Fibroblast of mammary gland (primary cell): ENCODE results near the gene RARA.

ENCODE experiments used
- DNase-seq: peaks from one replicate; pipeline ENCODE4 v3.0.0-alpha.2; 2010; ENCODE audit warnings: low read depth
- H3K4me3 ChIP-seq: 2 replicates; pipeline ENCODE4 v1.5.1; 2011; ENCODE audit warnings: low read depth, mild to moderate bottlenecking, low read length, moderate library complexity; ENCODE audit not compliant: control insufficient read depth
- CTCF ChIP-seq: conservative IDR thresholded peaks from 2 replicates; pipeline ENCODE4 v1.5.1; 2011; ENCODE audit warnings: low read depth, low read length, inconsistent platforms; ENCODE audit not compliant: control insufficient read depth, insufficient read depth

RARA gene

DNA sequence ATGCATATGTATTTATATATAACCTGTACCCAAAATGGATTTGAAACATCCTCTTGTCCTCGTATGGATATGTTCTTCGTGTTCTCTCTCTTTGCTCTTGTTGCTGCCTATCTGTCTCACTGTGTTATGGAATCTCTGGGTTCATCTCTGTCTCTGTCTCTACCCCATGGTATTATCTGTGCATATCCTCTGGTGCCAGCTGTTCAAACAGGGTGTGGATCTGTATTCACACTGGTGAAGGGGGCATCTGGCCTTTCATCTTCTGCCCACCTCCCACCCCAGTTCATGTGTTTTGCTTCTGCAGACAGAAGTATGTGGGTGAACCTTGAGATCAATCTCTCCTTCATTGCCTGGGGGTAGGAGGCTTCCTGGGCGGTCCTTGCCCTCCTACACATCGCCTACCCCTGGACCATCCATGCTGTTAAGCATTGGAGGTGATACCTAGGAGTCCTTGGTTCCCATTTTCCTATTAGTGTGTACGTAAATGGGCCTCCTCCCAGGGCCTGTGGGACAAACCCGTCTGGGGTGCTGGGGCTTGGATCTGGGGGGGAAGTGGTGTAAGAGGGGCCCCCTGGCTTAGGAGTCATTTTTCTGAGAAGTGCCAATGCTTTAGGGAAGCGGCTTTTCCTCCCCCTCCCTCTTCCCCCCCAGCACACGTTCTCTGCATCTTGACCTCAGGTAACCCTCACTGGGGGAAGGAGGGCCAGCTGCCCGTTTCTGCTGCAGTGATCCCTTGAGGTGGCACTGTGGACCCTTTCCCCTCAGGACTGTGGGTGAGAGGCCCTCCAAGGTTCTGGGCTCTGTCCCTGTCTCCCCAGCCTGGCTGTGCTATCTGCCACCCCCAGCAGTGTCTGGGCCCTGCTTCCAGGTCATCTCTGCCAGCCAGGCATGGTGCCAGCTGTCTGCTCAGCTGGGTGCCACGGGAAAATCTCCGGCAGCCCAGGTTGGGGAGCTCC is 21.1 kb downstream of the RARA start:
- no peak for DNase-seq
- H3K4me3 ChIP-seq = no peak overlapping the region
- no peak for TF ChIP-seq CTCF

DNA sequence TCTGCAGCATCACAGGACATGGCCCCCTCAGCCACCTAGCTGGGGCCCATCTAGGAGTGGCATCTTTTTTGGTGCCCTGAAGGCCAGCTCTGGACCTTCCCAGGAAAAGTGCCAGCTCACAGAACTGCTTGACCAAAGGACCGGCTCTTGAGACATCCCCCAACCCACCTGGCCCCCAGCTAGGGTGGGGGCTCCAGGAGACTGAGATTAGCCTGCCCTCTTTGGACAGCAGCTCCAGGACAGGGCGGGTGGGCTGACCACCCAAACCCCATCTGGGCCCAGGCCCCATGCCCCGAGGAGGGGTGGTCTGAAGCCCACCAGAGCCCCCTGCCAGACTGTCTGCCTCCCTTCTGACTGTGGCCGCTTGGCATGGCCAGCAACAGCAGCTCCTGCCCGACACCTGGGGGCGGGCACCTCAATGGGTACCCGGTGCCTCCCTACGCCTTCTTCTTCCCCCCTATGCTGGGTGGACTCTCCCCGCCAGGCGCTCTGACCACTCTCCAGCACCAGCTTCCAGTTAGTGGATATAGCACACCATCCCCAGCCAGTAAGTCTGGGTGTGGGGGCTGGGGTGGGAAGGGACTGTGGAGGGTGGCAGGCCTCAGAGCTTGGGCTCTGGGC is 22.0 kb downstream of the RARA start:
- no peak for DNase-seq
- TF ChIP-seq CTCF = no peak
- no peak overlapping the region for H3K4me3 ChIP-seq

DNA sequence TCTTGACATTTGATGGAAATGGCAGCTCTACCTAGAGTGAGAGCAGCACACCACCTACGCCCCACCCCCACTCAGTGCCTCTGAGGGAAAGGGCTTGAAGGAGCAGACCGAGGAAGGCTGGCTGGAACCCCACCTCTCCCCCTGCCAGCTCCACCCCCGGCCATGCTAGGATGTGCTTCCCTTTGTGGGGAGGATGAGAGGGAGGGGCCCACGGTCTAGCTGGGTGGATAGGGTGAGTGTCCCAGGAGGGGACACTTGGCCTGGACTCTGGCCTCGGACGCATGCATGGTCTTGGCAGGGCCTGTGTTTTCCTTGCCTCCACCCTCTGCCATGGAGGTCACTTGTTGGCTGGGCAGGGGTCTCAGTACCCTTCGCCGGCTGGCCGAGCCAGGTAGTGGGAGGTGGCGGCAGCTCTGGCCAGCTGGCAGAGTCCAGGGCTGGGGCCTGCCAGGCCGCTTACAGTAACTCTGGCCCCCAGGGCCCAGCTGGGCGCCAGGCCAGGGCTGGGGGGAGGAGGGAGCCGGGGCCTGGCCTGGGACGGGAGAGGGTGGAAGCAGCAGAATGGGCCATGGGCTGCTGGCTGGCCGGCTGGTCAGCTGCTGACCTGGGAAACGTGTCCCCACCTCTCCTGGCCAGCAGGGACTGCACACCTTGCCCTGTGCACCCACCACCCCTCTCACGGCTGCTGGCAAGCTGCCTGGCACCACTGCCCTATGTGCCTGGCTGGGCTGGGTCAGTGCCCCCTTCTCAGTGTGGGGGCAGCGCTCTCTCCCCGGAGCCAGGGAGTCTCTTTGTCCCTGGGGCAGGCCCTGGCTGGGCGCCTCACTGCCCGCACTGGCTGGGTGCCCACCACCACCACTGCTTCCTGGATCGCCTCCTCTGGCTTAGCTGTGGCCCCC is 23.0 kb downstream of the RARA start:
- no peak for TF ChIP-seq CTCF
- no peak overlapping the region for H3K4me3 ChIP-seq
- peak; percentile 75 for DNase-seq

GRCh38 chr17:40333781-40334448 is 24.9 kb downstream of the RARA start:
- no peak for TF ChIP-seq CTCF
- DNase-seq = no peak
- H3K4me3 ChIP-seq = no peak overlapping the region

- no peak for DNase-seq
- H3K4me3 ChIP-seq = no peak overlapping the region
- no peak for TF ChIP-seq CTCF
These were observed 26.6 kb downstream of the RARA start for GRCh38 chr17:40335620-40336019.

DNA sequence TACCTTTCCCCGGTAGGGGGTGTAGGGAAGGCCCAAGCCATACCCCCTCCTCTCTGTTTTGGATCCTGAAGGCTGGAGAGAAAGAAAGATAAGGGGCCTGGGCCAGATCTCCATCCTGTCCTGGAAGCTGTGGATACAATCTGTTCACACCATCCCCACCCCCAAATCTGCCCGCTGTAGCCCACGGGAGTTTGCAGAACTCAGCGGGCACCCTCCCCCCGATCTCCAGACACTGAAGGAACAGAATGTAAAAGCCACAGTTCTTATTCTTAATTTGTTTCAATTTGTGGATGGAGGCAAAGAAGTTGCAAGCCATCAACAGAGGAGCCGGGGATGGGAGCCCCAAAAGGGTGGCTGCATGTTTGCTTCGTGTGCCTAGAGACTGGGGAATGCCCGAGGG is 28.4 kb downstream of the RARA start:
- DNase-seq = no peak
- TF ChIP-seq CTCF = no peak
- no peak overlapping the region for H3K4me3 ChIP-seq
